ENCODE data around the gene GAGE12H. TPM values are rescaled to one million over a fixed set of nuclear protein-coding genes. Genes with fewer than 3 reads are reported as not detected.

The GAGE12H gene
- total RNA-seq, 1 experiment from 2014 or later: not detected

DNA sequence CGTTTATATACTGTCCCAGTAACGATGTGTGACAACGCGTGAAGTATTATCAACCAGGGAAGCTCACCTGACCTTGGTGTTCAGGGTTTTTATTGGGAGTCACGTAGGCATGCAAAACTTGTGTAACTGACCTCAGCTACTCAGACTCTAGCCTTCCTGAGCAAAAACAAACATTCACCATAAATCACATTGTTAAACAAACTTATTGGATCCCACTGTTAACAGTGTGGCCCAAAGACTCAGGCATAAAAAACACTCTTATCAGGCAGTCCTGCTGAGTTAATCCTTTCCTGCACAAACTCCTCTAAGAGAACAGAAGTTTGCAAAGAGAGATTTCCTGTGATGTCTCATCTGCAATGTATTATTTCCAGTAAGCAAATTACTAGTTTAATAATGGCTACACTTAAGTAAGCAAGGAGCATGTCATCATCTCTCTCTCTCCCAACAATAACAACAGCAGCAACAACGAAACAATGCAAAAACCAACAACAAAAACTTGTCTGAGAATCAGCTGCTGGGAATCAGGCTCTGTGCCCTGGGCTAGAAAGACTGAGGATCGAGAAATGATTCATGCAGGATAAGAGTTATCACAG, 31.1 kb downstream of the GAGE12H start:
- peak in 1 of 2 experiments; percentile 2 for DNase-seq
- no peak overlapping the region for H3K4me3 ChIP-seq (ENCODE audit: low read depth, low read length)
- no peak overlapping the region for H3K4me3 Mint-ChIP-seq (ENCODE audit: unreplicated experiment)
- intact Hi-C loops (cut with micrococcal nuclease; ENCODE audit: unreplicated experiment): no loop called here
- H3K4me1 ChIP-seq: no peaks in the 10 kb centered on the region
- TF ChIP-seq, protein P1, sequence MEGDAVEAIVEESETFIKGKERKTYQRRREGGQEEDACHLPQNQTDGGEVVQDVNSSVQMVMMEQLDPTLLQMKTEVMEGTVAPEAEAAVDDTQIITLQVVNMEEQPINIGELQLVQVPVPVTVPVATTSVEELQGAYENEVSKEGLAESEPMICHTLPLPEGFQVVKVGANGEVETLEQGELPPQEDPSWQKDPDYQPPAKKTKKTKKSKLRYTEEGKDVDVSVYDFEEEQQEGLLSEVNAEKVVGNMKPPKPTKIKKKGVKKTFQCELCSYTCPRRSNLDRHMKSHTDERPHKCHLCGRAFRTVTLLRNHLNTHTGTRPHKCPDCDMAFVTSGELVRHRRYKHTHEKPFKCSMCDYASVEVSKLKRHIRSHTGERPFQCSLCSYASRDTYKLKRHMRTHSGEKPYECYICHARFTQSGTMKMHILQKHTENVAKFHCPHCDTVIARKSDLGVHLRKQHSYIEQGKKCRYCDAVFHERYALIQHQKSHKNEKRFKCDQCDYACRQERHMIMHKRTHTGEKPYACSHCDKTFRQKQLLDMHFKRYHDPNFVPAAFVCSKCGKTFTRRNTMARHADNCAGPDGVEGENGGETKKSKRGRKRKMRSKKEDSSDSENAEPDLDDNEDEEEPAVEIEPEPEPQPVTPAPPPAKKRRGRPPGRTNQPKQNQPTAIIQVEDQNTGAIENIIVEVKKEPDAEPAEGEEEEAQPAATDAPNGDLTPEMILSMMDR (IDR thresholded peaks at IDR 0.05; ENCODE audit: insufficient read depth in 1 of 2, low read depth in 1 of 2, low read length in 1 of 2, severe bottlenecking in 1 of 2, unreplicated experiment in 1 of 2): no peak
- CTCF ChIA-PET: no interaction called here
- POLR2A ChIA-PET: no interaction called here
- no peaks in the 10 kb centered on the region for H3K9me3 Mint-ChIP-seq (ENCODE audit: unreplicated experiment)
- H3K27me3 ChIP-seq (replicated peaks; ENCODE audit: control insufficient read depth, insufficient read depth, low read length): no peaks in the 10 kb centered on the region
- no peaks in the 10 kb centered on the region for H3K27me3 Mint-ChIP-seq (ENCODE audit: insufficient read depth, unreplicated experiment)
- H3K27ac Mint-ChIP-seq (ENCODE audit: unreplicated experiment): no peak overlapping the region
- H3K36me3 Mint-ChIP-seq (ENCODE audit: insufficient read depth, unreplicated experiment): no peaks in the 10 kb centered on the region
- no TSS peak for BruUV-seq (replicated peaks)
- no peaks in the 10 kb centered on the region for H3K4me1 Mint-ChIP-seq (ENCODE audit: low read depth, unreplicated experiment)
- no peaks in the 10 kb centered on the region for H3K9me3 ChIP-seq
- no peaks in the 10 kb centered on the region for H3K36me3 ChIP-seq (ENCODE audit: control insufficient read depth, insufficient read depth, low read length)

DNA sequence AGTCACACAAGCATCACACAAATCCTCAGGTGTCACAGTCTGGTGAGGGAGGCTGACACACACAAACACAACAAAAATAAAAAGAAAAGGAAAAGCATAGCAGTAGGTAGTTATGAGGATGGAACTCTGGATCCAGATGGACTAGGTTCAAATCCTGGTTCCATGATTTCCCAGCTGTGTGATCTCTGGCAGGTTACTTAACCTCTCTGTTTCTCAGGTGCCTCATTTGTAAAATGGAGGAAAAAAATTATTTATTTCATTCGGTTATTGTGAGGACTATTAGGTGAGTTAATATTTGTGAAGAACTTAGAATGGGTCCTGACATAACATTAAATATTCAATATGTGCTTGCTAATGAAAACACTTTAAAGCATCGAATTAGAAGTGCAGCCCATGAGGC, 38.8 kb downstream of the GAGE12H start:
- POLR2A ChIA-PET: no interaction called here
- no TSS peak for BruUV-seq (replicated peaks)
- CTCF ChIA-PET: no interaction called here
- Histone ChIP-seq H3K4me1 (no peaks in the 10 kb centered on the region), H3K9me3 (no peaks in the 10 kb centered on the region), H3K4me3 (ENCODE audit: low read depth, low read length) (no peak overlapping the region), H3K27me3 (replicated peaks; ENCODE audit: control insufficient read depth, insufficient read depth, low read length) (no peaks in the 10 kb centered on the region), H3K36me3 (ENCODE audit: control insufficient read depth, insufficient read depth, low read length) (no peaks in the 10 kb centered on the region)
- H3K27me3 Mint-ChIP-seq (ENCODE audit: insufficient read depth, unreplicated experiment): no peaks in the 10 kb centered on the region
- H3K36me3 Mint-ChIP-seq (ENCODE audit: insufficient read depth, unreplicated experiment): no peaks in the 10 kb centered on the region
- TF ChIP-seq, protein P1 (IDR thresholded peaks at IDR 0.05; ENCODE audit: insufficient read depth in 1 of 2, low read depth in 1 of 2, low read length in 1 of 2, severe bottlenecking in 1 of 2, unreplicated experiment in 1 of 2): no peak
- DNase-seq: no peak
- H3K4me1 Mint-ChIP-seq (ENCODE audit: low read depth, unreplicated experiment): no peaks in the 10 kb centered on the region
- no peak overlapping the region for H3K4me3 Mint-ChIP-seq (ENCODE audit: unreplicated experiment)
- intact Hi-C loops (cut with micrococcal nuclease; ENCODE audit: unreplicated experiment): no loop called here
- H3K27ac Mint-ChIP-seq (ENCODE audit: unreplicated experiment): no peak overlapping the region
- H3K9me3 Mint-ChIP-seq (ENCODE audit: unreplicated experiment): no peaks in the 10 kb centered on the region

DNA sequence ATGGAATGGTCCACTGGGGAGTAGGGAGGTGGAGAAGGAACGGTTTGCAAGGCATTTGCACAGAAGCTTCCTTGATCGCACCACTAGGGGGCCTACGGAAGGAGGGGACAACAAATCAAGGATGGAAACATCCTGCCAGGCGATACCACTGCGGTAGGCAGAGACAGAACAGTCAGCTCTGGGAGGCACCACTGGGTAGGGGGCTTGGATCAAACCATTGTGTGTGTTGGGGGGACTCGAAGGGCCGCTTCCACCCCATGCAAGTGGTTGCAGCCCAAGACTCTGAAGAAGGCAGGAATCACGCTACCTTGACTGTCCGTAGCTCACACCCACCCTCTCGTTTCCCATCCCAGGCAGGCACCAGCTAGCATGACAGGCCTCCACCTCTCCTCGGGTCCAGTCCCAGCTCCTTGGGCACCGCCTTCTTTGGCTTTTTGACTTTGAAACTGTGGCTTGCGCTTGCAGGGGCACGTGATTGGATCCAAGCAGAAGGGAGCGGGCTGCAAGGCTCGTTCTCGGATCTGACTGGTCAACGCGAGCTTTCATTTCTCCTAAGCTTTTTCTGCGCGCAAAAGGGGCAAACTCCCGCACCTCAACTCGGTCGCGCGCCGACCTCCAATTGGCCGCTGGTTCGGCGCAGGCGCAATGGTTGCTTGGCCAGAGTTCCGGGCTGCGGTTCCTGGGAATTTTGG, 47.5 kb downstream of the GAGE12H start:
- Mint-ChIP-seq H3K9me3 (ENCODE audit: unreplicated experiment) (peaks cover 9% of the 10 kb centered on the region), H3K27ac (ENCODE audit: unreplicated experiment) (no peak overlapping the region), H3K27me3 (ENCODE audit: insufficient read depth, unreplicated experiment) (no peaks in the 10 kb centered on the region), H3K4me1 (ENCODE audit: low read depth, unreplicated experiment) (no peaks in the 10 kb centered on the region), H3K36me3 (ENCODE audit: insufficient read depth, unreplicated experiment) (no peaks in the 10 kb centered on the region), H3K4me3 (ENCODE audit: unreplicated experiment) (no peak overlapping the region)
- no peaks in the 10 kb centered on the region for H3K36me3 ChIP-seq (ENCODE audit: control insufficient read depth, insufficient read depth, low read length)
- no TSS peak for BruUV-seq (replicated peaks)
- intact Hi-C loops (cut with micrococcal nuclease; ENCODE audit: unreplicated experiment): no loop called here
- no peak for DNase-seq
- ChIA-PET POLR2A (no interaction called here), CTCF (no interaction called here)
- TF ChIP-seq, protein P1 (IDR thresholded peaks at IDR 0.05; ENCODE audit: insufficient read depth in 1 of 2, low read depth in 1 of 2, low read length in 1 of 2, severe bottlenecking in 1 of 2, unreplicated experiment in 1 of 2): no peak
- H3K4me1 ChIP-seq: no peaks in the 10 kb centered on the region
- no peaks in the 10 kb centered on the region for H3K27me3 ChIP-seq (replicated peaks; ENCODE audit: control insufficient read depth, insufficient read depth, low read length)
- H3K4me3 ChIP-seq (ENCODE audit: low read depth, low read length): no peak overlapping the region
- no peaks in the 10 kb centered on the region for H3K9me3 ChIP-seq

Other genes starting within 250 kb of the GAGE12H start
- gene GAGE13, start 248.4 kb upstream of the GAGE12H start, total RNA-seq (2022): not detected in 2 replicates
- gene GAGE12C, start 47.8 kb upstream of the GAGE12H start, total RNA-seq (2022): not detected in 2 replicates
- gene GAGE12D, start 38.2 kb upstream of the GAGE12H start, total RNA-seq (2022): not detected in 2 replicates
- gene GAGE12E, start 28.7 kb upstream of the GAGE12H start, total RNA-seq (2022): not detected in 2 replicates
- gene GAGE12F, start 19.1 kb upstream of the GAGE12H start, total RNA-seq (2022): not detected in 2 replicates
- gene GAGE12G, start 9.5 kb upstream of the GAGE12H start, total RNA-seq (2022): not detected in 2 replicates
- not detected in 2 replicates for gene GAGE2A, start 9.5 kb downstream of the GAGE12H start, total RNA-seq (2022)
- gene GAGE1, start 19.1 kb downstream of the GAGE12H start, total RNA-seq (2022): not detected in 2 replicates
- gene PAGE1, start 116.0 kb downstream of the GAGE12H start, total RNA-seq (2022): not detected in 2 replicates
- 22.4 and 31.2 TPM in 2 replicates for gene PAGE4, start 249.4 kb downstream of the GAGE12H start, total RNA-seq (2022)

All from Caco-2 (cell line).